Stimulated activated naive CD8-positive, alpha-beta T cell treated with anti-CD3 and anti-CD28 coated beads, Interleukin-15, Interleukin-2, amounts not matched to agents 100 ng/mL and 50 ng/mL, for 24 hours (primary cell): ENCODE measurements around the gene MYEOV.

Source experiments
- H3K27ac Mint-ChIP-seq: one replicate; pipeline ENCODE4 v1.8.0; 2021; ENCODE audit warnings: mild to moderate bottlenecking, mixed read lengths
- H3K27me3 Mint-ChIP-seq: one replicate; pipeline ENCODE4 v1.8.0; 2021; ENCODE audit warnings: mixed read lengths
- H3K36me3 Mint-ChIP-seq: one replicate; pipeline ENCODE4 v1.8.0; 2021; ENCODE audit warnings: low read depth, mixed read lengths
- H3K4me1 Mint-ChIP-seq: one replicate; pipeline ENCODE4 v1.8.0; 2021; ENCODE audit warnings: low read depth, mixed read lengths
- H3K4me3 Mint-ChIP-seq: one replicate; pipeline ENCODE4 v1.8.0; 2021; ENCODE audit warnings: mild to moderate bottlenecking, mixed read lengths
- H3K9me3 Mint-ChIP-seq: one replicate; pipeline ENCODE4 v1.8.0; 2021; ENCODE audit warnings: mixed read lengths

Gene MYEOV

DNA sequence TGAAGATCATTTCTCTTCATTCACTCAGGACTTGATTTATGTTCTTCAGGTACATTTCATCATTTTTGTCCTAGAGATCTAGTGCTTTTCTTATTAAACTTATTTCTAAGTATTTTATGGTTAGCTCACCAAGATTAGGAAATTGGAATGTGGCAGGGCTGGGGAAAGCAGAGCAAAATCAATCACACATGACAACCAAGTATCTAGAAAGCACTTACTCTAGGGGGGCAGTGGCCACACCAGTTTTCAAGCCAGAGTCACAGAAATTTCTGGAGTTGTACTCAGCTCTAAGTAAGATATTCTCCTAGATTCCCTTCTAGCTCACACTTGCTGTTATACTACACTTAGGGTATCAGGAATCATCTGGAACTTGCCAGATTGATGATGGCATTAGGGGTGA, 33.3 kb upstream of the MYEOV start:
- H3K36me3 Mint-ChIP-seq: no peaks in the 10 kb centered on the region
- no peak overlapping the region for H3K4me3 Mint-ChIP-seq
- H3K4me1 Mint-ChIP-seq: peaks cover 8% of the 10 kb centered on the region
- H3K9me3 Mint-ChIP-seq: peaks cover 6% of the 10 kb centered on the region
- no peak overlapping the region for H3K27ac Mint-ChIP-seq
- peaks cover 7% of the 10 kb centered on the region for H3K27me3 Mint-ChIP-seq

DNA sequence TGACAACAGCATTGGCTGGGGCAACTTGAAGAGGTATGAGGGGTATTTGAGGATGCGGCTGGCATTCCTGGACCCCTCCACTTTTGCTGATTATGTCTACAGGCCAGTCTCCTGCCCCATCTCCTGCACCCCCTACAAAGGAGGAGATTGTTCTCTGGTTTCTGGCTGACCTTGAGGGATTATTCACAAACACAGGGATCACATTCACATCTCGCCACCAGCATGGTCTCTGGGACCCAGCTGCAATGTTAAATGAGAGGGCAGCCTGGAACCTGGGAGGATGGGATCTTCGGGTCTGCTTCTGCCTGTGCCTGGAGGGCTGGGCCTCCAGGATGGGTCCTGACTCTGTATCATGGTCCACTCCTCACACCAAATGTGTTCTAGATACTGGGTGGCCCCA, 32.8 kb upstream of the MYEOV start:
- no peak overlapping the region for H3K27ac Mint-ChIP-seq
- H3K27me3 Mint-ChIP-seq: peaks cover 4% of the 10 kb centered on the region
- H3K36me3 Mint-ChIP-seq: no peaks in the 10 kb centered on the region
- peaks cover 3% of the 10 kb centered on the region for H3K9me3 Mint-ChIP-seq
- peaks cover 8% of the 10 kb centered on the region for H3K4me1 Mint-ChIP-seq
- no peak overlapping the region for H3K4me3 Mint-ChIP-seq

DNA sequence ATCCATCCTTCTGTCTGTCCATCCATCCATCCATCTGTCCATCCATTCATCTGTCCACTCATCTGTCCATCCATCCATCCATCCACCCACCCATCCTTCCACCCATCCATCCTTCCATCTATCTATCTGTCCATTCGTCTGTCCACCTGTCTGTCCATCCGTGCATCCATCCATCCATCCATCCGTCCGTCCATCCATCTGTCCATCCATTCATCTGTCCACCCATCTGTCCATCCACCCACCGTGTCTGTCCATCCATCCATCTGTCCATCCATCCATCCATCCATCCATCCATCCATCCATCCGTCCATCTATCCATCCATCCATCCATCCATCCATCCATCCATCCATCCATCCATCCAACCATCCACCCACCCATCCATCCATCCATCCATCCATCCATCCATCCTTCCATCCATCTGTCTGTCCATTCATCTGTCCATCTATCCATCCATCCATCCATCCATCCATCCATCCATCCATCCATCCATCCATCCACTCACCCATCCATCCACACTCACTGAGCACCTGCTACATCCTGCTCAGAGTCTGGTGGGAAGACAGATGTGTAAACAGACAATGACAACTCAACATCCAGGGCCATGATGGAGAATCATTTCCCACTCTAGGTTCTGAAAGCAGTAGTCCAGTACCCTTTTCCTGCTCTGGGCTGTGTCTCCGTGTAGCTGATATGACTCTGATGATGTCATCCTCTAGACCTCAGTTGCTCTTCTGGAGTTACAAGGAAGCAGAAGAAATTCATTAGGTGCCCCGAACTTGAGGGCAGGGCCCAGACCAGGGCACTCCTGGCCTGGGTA, 30.8 kb upstream of the MYEOV start:
- Mint-ChIP-seq H3K4me3 (no peak overlapping the region), H3K4me1 (peaks cover 4% of the 10 kb centered on the region), H3K27me3 (no peaks in the 10 kb centered on the region), H3K27ac (no peak overlapping the region), H3K9me3 (peaks cover 3% of the 10 kb centered on the region), H3K36me3 (no peaks in the 10 kb centered on the region)

DNA sequence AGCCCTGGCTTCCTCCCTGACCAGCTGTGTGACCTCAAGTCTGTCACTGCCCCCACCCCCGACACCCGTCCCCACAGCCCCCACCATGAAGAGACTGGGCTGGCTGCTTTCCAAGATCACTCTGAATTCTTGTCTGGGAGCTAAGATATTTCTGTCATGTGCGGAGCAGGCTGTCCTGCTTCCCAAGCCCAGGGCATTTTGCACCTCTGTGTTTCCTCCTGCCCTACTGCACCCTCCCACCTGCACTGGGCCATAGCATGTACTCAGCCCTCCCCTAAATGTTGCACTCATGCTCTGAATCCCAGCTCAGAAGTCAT, 30.3 kb upstream of the MYEOV start:
- H3K9me3 Mint-ChIP-seq: peaks cover 3% of the 10 kb centered on the region
- H3K27ac Mint-ChIP-seq: no peak overlapping the region
- no peaks in the 10 kb centered on the region for H3K27me3 Mint-ChIP-seq
- no peaks in the 10 kb centered on the region for H3K36me3 Mint-ChIP-seq
- H3K4me3 Mint-ChIP-seq: no peak overlapping the region
- no peaks in the 10 kb centered on the region for H3K4me1 Mint-ChIP-seq

DNA sequence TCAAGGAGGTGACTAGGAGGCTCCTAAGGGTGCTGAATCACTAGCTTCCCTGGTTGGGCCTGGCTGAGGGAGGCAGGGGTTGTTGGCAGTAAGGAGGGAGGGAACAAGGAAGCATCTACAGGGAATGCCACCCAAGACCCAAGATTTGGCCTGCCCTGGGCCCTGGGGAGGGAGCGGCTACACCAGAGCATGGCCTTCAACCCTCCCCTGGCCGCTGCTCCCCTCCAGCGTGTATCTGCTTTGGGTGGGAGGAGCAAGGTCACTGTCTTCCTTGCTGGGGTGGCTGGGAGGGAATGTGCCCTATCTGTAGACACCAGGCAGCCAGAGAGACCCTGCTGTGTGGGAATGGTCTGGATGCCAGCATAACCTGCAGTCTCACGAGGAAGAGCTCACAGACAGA, 29.5 kb upstream of the MYEOV start:
- Mint-ChIP-seq H3K36me3 (no peaks in the 10 kb centered on the region), H3K27me3 (no peaks in the 10 kb centered on the region)

DNA sequence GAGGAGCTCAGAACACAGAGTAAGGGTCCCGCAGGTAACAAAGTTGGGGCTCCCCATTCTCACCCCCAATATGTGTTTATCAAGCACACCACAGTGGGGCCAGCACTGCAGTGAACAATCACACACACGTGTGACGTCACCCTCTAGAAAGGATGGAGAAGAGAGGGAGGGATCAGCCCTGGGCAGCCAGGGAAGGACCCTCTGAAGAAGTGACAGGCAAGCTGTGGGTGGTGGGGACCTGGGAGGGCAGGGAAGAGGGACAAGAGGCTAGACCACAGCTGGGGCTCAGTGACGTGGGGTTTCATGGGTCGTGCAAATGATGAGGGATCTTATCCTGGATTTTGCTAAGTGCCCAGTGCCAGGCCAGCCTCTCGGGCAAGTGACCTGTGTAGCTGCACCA, 28.7 kb upstream of the MYEOV start:
- no peaks in the 10 kb centered on the region for H3K27me3 Mint-ChIP-seq
- H3K9me3 Mint-ChIP-seq: peaks cover 3% of the 10 kb centered on the region
- H3K27ac Mint-ChIP-seq: no peak overlapping the region
- H3K4me1 Mint-ChIP-seq: no peaks in the 10 kb centered on the region
- H3K4me3 Mint-ChIP-seq: no peak overlapping the region
- H3K36me3 Mint-ChIP-seq: no peaks in the 10 kb centered on the region

More for the DNA sequence above, 29.5 kb upstream of the MYEOV start:
- Mint-ChIP-seq H3K9me3 (peaks cover 3% of the 10 kb centered on the region), H3K4me1 (no peaks in the 10 kb centered on the region), H3K27ac (no peak overlapping the region), H3K4me3 (no peak overlapping the region)

DNA sequence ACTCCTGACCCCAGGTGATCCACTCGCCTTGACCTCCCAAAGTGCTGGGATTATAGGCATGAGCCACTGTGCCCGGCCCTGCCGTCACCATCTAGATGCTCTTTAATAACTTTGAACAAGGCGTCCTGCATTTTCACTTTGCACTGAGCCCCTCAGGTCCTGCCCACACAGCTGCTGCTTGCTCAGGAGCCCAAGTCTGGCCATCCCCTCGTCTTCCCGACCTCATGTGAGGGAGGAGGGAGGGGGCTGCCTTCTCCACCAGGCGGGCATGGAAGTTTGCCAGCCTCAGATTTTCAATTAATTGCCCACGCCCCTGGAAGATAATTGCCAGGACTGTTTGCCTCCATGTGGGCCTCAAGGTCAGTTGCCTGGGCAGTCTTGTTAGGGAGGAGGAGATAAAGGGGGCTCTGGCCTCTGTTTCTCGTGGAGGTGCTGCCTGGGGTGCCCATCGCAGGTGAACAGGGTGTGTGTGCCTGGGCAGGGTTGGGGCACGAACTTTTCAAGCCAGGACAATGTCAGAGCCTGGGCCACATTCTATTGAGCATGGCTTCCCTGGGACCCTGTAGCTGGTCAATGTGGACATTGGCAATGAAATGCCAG, 27.9 kb upstream of the MYEOV start:
- no peaks in the 10 kb centered on the region for H3K4me1 Mint-ChIP-seq
- H3K9me3 Mint-ChIP-seq: peaks cover 3% of the 10 kb centered on the region
- no peak overlapping the region for H3K4me3 Mint-ChIP-seq
- H3K27ac Mint-ChIP-seq: no peak overlapping the region
- H3K27me3 Mint-ChIP-seq: no peaks in the 10 kb centered on the region
- no peaks in the 10 kb centered on the region for H3K36me3 Mint-ChIP-seq

DNA sequence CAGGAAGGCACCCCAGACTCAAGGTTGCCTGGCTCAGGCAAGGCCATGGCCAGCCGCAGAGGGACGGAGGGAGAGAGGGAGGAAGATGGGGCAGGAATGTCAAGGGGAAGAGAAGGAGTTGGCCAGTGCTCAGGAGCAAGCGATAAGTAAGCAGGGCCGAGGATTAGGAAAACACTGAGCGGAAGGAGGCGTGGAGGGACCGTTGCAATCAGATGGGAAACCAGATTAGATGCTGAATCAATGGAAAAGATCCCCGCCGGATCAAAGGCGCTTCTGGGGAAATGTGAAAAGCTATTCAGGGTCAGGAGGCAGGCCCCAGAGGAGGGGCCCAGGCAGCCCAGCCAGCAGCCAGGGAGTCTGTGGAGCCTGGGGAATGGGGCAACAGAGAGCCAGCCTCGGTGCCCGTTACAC, 26.6 kb upstream of the MYEOV start:
- H3K4me1 Mint-ChIP-seq: no peaks in the 10 kb centered on the region
- H3K9me3 Mint-ChIP-seq: no peaks in the 10 kb centered on the region
- no peaks in the 10 kb centered on the region for H3K36me3 Mint-ChIP-seq
- no peak overlapping the region for H3K4me3 Mint-ChIP-seq
- no peak overlapping the region for H3K27ac Mint-ChIP-seq
- H3K27me3 Mint-ChIP-seq: no peaks in the 10 kb centered on the region

DNA sequence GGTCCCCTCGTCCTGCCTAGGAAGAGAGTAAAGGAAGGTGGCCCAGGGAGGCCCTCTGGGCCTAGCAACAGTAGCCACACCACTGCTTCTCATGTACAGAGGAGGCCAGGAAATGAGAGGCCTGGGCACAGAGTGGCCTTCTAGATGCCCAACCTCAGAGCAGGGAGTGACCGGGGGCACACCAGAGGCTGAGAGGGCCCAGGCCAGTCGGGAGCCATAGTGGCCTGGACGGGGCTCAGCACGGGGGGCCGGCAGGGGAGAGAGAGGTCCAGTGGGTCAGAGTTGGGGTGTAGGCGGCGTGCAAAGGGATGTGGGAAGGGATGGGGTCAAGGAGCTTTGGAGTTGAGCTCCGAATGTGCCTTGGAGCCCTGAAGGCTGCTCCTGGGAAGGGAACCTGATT, 25.0 kb upstream of the MYEOV start:
- Mint-ChIP-seq H3K9me3 (no peaks in the 10 kb centered on the region), H3K27me3 (no peaks in the 10 kb centered on the region), H3K4me1 (no peaks in the 10 kb centered on the region), H3K27ac (no peak overlapping the region), H3K4me3 (no peak overlapping the region), H3K36me3 (no peaks in the 10 kb centered on the region)

DNA sequence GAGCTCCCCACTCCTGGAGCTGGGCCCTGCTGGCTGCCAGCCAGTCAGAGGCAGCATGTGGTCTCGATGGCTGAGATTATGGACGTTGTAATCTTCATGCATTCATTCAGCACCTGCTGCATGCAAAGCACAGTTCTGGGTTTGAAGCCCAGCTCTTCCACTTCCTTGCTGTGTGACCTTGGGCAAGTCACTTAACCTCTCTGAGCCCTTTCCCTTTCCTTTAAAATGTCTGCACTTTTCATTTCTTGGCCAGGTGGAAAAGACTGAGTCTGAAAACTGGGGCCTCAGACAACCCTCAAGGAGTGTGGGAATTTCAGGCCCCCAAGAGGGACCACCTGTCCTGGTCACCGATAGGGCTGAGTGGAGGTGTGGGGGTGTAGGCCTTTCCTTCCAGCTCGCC, 24.6 kb upstream of the MYEOV start:
- Mint-ChIP-seq H3K27me3 (no peaks in the 10 kb centered on the region), H3K9me3 (no peaks in the 10 kb centered on the region), H3K4me3 (no peak overlapping the region), H3K36me3 (no peaks in the 10 kb centered on the region), H3K27ac (no peak overlapping the region), H3K4me1 (no peaks in the 10 kb centered on the region)

DNA sequence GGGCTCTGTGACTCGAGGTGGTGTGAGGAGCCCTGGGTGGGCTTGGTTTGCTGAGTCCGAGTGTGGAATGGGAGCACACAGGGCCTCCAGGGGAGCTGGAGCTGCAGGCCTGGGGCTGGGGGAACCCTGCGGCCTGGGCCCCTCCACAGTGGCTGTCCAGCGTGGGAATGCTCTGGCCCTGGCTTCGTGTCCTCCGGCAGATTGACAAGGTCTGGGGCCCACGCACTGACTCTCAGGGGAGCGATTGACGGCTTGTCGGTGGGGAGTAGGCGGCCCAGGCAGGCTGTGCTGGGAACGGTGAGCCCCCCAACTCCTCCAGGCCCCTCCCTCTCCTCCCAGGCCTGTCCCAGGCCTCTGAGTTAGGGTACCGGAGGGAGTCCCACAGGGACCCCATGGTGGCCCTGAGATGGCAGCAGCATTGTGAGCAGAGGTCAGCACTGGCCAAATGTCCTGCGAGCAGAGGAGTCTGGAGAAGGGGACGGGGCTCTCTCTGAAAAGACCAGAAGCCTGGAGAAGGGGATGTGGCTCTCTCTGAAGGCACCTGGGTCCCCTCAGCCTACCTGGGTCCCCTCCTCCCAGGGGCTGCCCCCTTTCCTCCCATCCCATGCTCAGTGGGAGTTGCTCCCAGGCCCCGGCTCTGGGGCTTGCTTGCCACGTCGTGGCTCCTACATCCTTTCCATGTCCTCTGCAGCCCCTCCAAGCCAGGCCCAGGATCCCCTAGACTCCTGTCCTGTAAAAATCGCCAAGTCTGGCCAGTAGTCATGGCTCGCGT, 23.8 kb upstream of the MYEOV start:
- Mint-ChIP-seq H3K4me3 (no peak overlapping the region), H3K9me3 (no peaks in the 10 kb centered on the region), H3K27me3 (peaks cover 2% of the 10 kb centered on the region), H3K4me1 (no peaks in the 10 kb centered on the region), H3K27ac (no peak overlapping the region), H3K36me3 (no peaks in the 10 kb centered on the region)

DNA sequence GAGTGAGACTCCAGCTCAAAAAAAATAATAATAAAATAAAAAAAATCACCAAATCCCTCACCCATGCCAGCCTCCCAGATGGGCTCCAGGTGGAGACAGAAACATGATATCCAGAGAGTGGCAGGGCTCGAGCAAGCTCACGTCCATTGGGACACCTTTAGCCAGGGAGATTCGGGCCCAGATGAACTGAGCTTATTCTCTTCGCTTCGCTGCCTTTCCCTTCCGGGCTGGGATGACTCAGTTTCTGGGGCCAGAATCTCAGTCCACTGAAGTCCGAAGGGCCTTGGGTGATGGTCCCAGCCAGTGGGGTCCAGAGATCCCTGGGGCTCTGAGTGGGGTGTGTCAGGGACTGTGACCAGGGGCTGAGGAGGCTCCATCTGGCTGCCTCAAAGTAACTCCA, 23.0 kb upstream of the MYEOV start:
- no peaks in the 10 kb centered on the region for H3K4me1 Mint-ChIP-seq
- no peak overlapping the region for H3K27ac Mint-ChIP-seq
- H3K36me3 Mint-ChIP-seq: no peaks in the 10 kb centered on the region
- H3K9me3 Mint-ChIP-seq: no peaks in the 10 kb centered on the region
- H3K4me3 Mint-ChIP-seq: no peak overlapping the region
- H3K27me3 Mint-ChIP-seq: peaks cover 4% of the 10 kb centered on the region

DNA sequence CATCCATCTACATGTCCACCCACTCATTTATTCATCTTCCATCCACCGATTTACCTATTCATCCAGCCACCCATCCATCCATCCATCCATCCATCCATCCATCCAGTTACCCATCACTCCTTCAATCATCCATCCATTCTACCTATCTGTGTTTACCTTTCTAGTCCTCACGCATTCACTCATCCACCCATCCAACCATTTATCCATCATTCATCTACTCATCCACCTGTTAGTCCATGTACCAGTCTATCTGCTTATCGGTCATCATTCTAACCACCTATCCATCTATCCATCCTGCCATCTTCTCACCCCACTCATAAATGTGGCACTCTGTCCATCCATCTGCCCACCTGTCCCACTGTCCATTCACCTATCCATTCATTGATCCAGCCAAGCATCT, 21.9 kb upstream of the MYEOV start:
- Mint-ChIP-seq H3K27ac (no peak overlapping the region), H3K9me3 (no peaks in the 10 kb centered on the region), H3K27me3 (peaks cover 4% of the 10 kb centered on the region), H3K4me1 (no peaks in the 10 kb centered on the region), H3K36me3 (no peaks in the 10 kb centered on the region), H3K4me3 (no peak overlapping the region)

DNA sequence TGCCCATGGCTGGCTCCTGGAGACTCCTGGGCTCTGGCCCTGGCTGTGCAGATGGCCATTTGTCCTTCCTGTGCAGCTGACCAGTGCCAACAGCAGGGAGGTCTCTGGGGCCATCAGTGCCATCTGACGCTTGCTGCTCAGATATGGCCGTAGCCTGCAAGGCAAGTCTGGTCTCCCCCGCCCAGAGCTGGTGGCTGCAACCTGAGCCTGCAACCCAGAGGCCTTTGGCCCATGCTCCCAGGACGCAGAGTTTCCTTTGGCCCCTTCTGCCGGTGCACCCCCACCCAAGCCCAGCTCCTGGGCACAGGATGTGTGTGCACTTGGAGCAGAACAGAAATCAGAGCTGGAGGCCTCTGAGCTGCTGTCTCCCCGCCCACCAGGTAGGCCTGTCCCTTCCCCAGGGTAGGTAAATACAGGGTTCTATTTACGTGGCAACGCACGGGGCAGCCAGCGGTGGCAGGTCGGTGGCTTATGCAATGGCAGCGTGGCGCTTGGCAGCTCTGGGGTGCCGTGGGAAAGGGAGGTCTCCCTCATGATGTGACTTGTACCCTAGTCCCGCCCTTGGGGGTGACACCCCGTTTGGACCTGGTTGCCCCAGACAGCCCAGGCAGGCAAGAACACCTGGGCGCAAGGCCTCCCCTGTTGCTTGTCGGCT, 21.0 kb upstream of the MYEOV start:
- peaks cover 4% of the 10 kb centered on the region for H3K27me3 Mint-ChIP-seq
- H3K4me1 Mint-ChIP-seq: no peaks in the 10 kb centered on the region
- H3K36me3 Mint-ChIP-seq: no peaks in the 10 kb centered on the region
- H3K27ac Mint-ChIP-seq: no peak overlapping the region
- no peaks in the 10 kb centered on the region for H3K9me3 Mint-ChIP-seq
- H3K4me3 Mint-ChIP-seq: no peak overlapping the region

DNA sequence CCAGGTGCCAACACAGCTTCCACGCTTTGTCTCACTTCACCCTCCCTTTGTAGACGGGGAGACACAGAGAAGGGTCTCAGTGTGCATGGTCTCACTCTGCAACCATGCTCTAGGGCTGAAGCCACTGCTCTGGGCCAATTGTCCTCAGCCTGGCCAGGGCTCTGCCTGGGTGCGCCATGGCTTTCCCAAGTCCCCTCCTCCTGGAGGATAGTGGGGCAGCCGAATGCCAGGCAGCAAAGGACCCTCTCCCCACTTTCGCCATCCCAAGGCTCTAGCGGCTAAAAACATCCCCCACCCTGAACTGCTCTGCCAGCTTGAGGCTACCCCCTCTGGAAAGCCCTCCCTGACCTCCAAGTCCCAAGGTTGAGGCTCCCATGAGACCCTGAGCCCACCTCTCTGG, 20.4 kb upstream of the MYEOV start:
- Mint-ChIP-seq H3K27ac (no peak overlapping the region), H3K4me3 (no peak overlapping the region), H3K36me3 (no peaks in the 10 kb centered on the region), H3K4me1 (no peaks in the 10 kb centered on the region), H3K9me3 (no peaks in the 10 kb centered on the region), H3K27me3 (peaks cover 4% of the 10 kb centered on the region)
